ENCODE measurements around the gene SLC48A1. TPM values are rescaled to one million over a fixed set of nuclear protein-coding genes. Genes with fewer than 3 reads are reported as not detected.

Gene SLC48A1
- total and polyA plus RNA-seq, 4 donors = 16.8 to 31.3 (median 20.7) TPM

DNA sequence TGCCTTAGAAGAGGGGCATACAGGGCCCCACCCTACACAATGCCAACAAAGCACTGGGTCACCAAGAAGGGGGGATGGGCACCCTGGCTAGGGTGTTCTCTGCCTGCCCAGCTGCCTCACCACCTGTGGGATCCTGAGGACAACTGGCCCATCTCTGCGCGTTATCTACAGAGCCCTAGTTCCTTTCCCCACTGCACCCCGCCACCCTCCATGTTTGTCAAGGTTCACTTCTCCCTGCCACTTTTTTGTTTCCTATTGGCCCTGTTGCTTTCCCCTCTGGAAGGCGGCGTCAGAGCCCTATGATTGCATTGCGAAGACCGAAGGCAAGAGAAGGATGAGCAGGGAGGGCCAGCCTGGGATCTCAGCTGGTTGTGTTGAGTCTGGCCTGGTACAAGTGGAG is 1.6 kb downstream of the SLC48A1 start:
- no peaks in the 10 kb centered on the region for H3K9me3 ChIP-seq (ENCODE audit: control insufficient read depth in 4 of 4, insufficient read depth in 3 of 4, low read length in 3 of 4)
- peak overlapping the region in 1 of 2 donors; percentile 27 for H3K27ac ChIP-seq (ENCODE audit: low read depth in 1 of 2, low read length in 1 of 2)
- no peak overlapping the region for H3K4me3 ChIP-seq
- peaks cover 0 to 40% (median 0%) of the 10 kb centered on the region in 5 donors for H3K4me1 ChIP-seq (ENCODE audit: control insufficient read depth in 5 of 5, insufficient read depth in 5 of 5, low read length in 5 of 5)
- DNase-seq (no peak), ATAC-seq (ENCODE audit: insufficient read depth, low FRiP score) (no peak)
- TF ChIP-seq, protein P1, sequence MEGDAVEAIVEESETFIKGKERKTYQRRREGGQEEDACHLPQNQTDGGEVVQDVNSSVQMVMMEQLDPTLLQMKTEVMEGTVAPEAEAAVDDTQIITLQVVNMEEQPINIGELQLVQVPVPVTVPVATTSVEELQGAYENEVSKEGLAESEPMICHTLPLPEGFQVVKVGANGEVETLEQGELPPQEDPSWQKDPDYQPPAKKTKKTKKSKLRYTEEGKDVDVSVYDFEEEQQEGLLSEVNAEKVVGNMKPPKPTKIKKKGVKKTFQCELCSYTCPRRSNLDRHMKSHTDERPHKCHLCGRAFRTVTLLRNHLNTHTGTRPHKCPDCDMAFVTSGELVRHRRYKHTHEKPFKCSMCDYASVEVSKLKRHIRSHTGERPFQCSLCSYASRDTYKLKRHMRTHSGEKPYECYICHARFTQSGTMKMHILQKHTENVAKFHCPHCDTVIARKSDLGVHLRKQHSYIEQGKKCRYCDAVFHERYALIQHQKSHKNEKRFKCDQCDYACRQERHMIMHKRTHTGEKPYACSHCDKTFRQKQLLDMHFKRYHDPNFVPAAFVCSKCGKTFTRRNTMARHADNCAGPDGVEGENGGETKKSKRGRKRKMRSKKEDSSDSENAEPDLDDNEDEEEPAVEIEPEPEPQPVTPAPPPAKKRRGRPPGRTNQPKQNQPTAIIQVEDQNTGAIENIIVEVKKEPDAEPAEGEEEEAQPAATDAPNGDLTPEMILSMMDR (IDR thresholded peaks at IDR 0.05; ENCODE audit: control extremely low read depth, extremely low read depth) = no peak
- no peaks in the 10 kb centered on the region for H3K36me3 ChIP-seq (ENCODE audit: control insufficient read depth in 4 of 4, insufficient read depth in 4 of 4, low read length in 4 of 4)
- no peak overlapping the region for H3K9ac ChIP-seq (ENCODE audit: insufficient read depth in 1 of 2, low read length in 2 of 2)
- H3K27me3 ChIP-seq (ENCODE audit: control insufficient read depth in 3 of 3, insufficient read depth in 3 of 3, low read length in 2 of 3) = peaks cover 0 to 6% (median 0%) of the 10 kb centered on the region in 3 donors
- 92 to 94% methylated on average over 7 of the region's 7 CpGs for WGBS, 2 donors

DNA sequence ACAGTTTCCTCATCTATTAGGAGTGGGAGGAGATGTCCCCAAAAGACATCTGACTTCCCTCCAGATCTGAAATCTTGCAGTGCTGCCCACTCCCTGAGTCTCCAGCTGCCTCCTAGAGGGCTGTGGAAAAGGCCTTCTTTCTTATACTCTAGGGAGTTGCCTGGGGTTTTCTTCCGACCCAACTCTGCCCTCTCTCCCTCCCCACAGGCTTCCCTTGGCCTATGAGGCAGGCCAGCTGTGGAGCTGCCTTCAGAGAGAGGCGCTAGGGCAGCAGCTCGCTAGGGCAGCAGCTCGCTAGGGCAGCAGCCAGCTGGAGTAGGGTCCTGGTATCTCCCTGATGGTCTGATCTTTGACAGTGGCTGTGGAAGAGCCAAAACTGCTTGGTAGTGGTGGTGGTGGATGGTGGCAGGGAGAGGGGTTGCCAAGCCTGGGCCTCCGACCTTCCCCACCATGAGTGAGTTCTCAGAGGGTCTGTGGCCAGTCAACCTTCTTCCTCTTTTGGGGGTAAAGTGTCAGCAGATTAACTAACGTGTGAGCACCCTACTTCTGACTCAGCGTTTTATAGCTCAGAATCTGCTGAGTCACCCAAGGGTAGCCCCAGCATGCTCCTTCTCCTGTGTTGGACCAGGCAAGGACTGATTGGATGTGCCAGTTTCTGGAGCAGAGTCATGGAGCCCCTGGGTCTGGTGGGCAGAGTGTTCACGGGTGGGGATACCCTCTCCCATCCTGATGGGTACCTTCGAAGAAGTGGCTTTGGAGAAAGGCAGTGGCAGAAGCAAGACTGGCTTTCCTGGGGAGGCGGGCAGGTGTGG is 2.3 kb downstream of the SLC48A1 start:
- Histone ChIP-seq H3K9me3 (ENCODE audit: control insufficient read depth in 4 of 4, insufficient read depth in 3 of 4, low read length in 3 of 4) (no peaks in the 10 kb centered on the region), H3K27ac (ENCODE audit: low read depth in 1 of 2, low read length in 1 of 2) (peak overlapping the region in 1 of 2 donors; percentile 27), H3K36me3 (ENCODE audit: control insufficient read depth in 4 of 4, insufficient read depth in 4 of 4, low read length in 4 of 4) (peaks cover 0 to 2% (median 0%) of the 10 kb centered on the region in 4 donors), H3K4me3 (no peak overlapping the region), H3K4me1 (ENCODE audit: control insufficient read depth in 5 of 5, insufficient read depth in 5 of 5, low read length in 5 of 5) (peaks cover 0 to 40% (median 0%) of the 10 kb centered on the region in 5 donors), H3K9ac (ENCODE audit: insufficient read depth in 1 of 2, low read length in 2 of 2) (no peak overlapping the region), H3K27me3 (ENCODE audit: control insufficient read depth in 3 of 3, insufficient read depth in 3 of 3, low read length in 2 of 3) (peaks cover 0 to 6% (median 0%) of the 10 kb centered on the region in 3 donors)
- 49 to 66% methylated on average over 10 of the region's 10 CpGs for WGBS, 2 donors
- ATAC-seq (ENCODE audit: insufficient read depth, low FRiP score) = no peak
- DNase-seq = peak in 2 of 3 donors; percentile 32 to 37
- TF ChIP-seq, protein P1 (IDR thresholded peaks at IDR 0.05; ENCODE audit: control extremely low read depth, extremely low read depth) = no peak

DNA sequence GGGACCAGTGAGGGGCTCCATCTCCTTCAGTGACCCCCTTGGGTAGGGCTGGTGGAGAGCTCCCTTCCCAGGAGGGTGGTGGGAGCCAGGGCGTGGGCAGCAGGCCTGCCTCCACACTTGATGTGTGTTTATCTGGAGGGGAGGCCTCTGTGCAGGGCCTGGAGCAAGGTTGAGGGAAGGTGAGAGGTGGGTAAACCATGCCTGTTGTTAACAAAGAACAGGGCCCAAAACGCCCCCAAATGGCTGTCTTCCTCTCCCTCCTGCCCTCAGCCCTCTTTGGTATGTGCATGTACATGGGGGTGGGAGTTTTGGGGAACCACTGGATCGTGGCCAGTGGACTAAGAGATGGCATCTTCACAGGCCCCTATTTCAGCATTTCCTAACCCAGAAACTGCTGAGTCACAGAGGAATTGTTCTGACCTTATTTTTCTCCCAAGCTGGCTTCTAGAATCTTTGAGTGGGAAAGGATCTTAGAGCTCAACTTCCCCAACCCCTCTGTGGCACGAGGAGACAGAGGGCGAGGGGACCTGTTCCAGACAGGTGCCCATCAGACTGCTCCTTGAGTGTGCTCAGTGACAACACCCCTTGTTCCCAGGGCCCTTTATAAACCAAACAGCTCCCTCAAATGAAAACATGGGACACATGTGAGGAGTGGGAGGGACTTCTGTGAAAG is 3.6 kb downstream of the SLC48A1 start:
- Histone ChIP-seq H3K4me3 (no peak overlapping the region), H3K9me3 (ENCODE audit: control insufficient read depth in 4 of 4, insufficient read depth in 3 of 4, low read length in 3 of 4) (no peaks in the 10 kb centered on the region), H3K36me3 (ENCODE audit: control insufficient read depth in 4 of 4, insufficient read depth in 4 of 4, low read length in 4 of 4) (peaks cover 0 to 8% (median 0%) of the 10 kb centered on the region in 4 donors), H3K27me3 (ENCODE audit: control insufficient read depth in 3 of 3, insufficient read depth in 3 of 3, low read length in 2 of 3) (peaks cover 0 to 6% (median 0%) of the 10 kb centered on the region in 3 donors), H3K9ac (ENCODE audit: insufficient read depth in 1 of 2, low read length in 2 of 2) (no peak overlapping the region), H3K4me1 (ENCODE audit: control insufficient read depth in 5 of 5, insufficient read depth in 5 of 5, low read length in 5 of 5) (peaks cover 0 to 40% (median 0%) of the 10 kb centered on the region in 5 donors), H3K27ac (ENCODE audit: low read depth in 1 of 2, low read length in 1 of 2) (peak overlapping the region in 1 of 2 donors; percentile 70)
- ATAC-seq (ENCODE audit: insufficient read depth, low FRiP score) (no peak), DNase-seq (no peak)
- WGBS, 2 donors = 36 to 55% methylated on average over 5 of the region's 5 CpGs
- TF ChIP-seq, protein P1 (IDR thresholded peaks at IDR 0.05; ENCODE audit: control extremely low read depth, extremely low read depth) = no peak
